Vagina (tissue), 2 donors: Measurements from ENCODE around the gene DDO. TPM values are rescaled to one million over a fixed set of nuclear protein-coding genes. Genes with fewer than 3 reads are reported as not detected.

ENCODE experiments used
- DNase-seq, 2 donors: peaks; one replicate each; pipeline ENCODE4 v3.0.0-alpha.2; 2017; ENCODE audit errors: extremely low spot score in 2 of 2
- H3K27ac ChIP-seq: fragments of 200-600 bp; sonication (generic); one replicate; pipeline ENCODE4 v1.5.1; 2019
- H3K27me3 ChIP-seq: fragments of 200-600 bp; sonication (generic); one replicate; pipeline ENCODE4 v1.5.1; 2019
- H3K36me3 ChIP-seq, 2 donors: fragments of 200-600 bp; sonication (generic); one replicate each; pipeline ENCODE4 v1.5.1; 2017 to 2019
- H3K4me1 ChIP-seq: fragments of 200-600 bp; sonication (generic); one replicate; pipeline ENCODE4 v1.5.1; 2019
- H3K4me3 ChIP-seq, 2 donors: fragments of 200-600 bp; sonication (generic); 1 replicate in 1 of 2; 2 replicates in 1 of 2; pipeline ENCODE4 v1.5.1; 2016 to 2019
- H3K9me3 ChIP-seq: fragments of 200-600 bp; sonication (generic); one replicate; pipeline ENCODE4 v1.5.1; 2019
- POLR2A ChIP-seq, 2 donors: fragments of 450-650 bp; IDR thresholded peaks; one replicate each; pipeline ENCODE4 v1.6.1; 2017; ENCODE audit warnings: antibody characterized with exemption in 2 of 2, mild to moderate bottlenecking in 2 of 2, moderate library complexity in 2 of 2
- POLR2AphosphoS5 ChIP-seq, 2 donors: sonication (generic); formaldehyde crosslinking; IDR thresholded peaks; one replicate each; pipeline ENCODE4 v1.9.0; 2017; ENCODE audit warnings: antibody characterized with exemption in 2 of 2, mild to moderate bottlenecking in 2 of 2, low read depth in 1 of 2; ENCODE audit not compliant: insufficient read depth in 1 of 2
- intact Hi-C: fragments of 100-400 bp; cut with DNase I; formaldehyde crosslinking; loops from one replicate; pipeline ENCODE4 v1.15.1; 2023
- total RNA-seq: library from RNA; depleted of rRNA; stranded (reverse); fragments of >200 nt; gene quantifications from one replicate; pipeline ENCODE4 v1.2.3, GENCODE V29; 2016
- TF ChIP-seq, protein P1 (sequence below), 3 experiments: fragments of 450-650 bp in 2 of 3; fragments of 200-600 bp in 1 of 3; sonication (generic) in 1 of 3; IDR thresholded peaks; one replicate each; pipeline ENCODE4 v1.5.1; 2017 to 2019; ENCODE audit warnings: antibody characterized with exemption in 3 of 3, mild to moderate bottlenecking in 2 of 3, moderate library complexity in 2 of 3

Gene DDO
- total RNA-seq, 1 donor from 2014 or later: not detected

GRCh38 chr6:110357664-110358552, 57.5 kb downstream of the DDO start, which contains the start of gene METTL24:
Gene METTL24 (minus strand): TSS chr6:110358349. CDS start chr6:110358272, 77 bp downstream.
- no peak for DNase-seq
- Histone ChIP-seq H3K9me3 (no peaks in the 10 kb centered on the region), H3K27me3 (no peaks in the 10 kb centered on the region), H3K27ac (peak within 1 kb of the TSS; percentile 90), H3K4me3 (peak within 1 kb of the TSS; percentile 55 to 58), H3K36me3 (no peaks in the 10 kb centered on the region), H3K4me1 (peaks cover 6% of the 10 kb centered on the region)
- intact Hi-C loops: no loop called here
- TF ChIP-seq POLR2A (IDR thresholded peaks at IDR 0.05) (no peak), POLR2AphosphoS5 (IDR thresholded peaks at IDR 0.05; ENCODE audit: insufficient read depth in 1 of 2, low read depth in 1 of 2) (peak in 1 of 2 donors; percentile 31)

GRCh38 chr6:110357298-110357663, 58.1 kb downstream of the DDO start:
- no peaks in the 10 kb centered on the region for H3K27me3 ChIP-seq
- H3K36me3 ChIP-seq: no peaks in the 10 kb centered on the region
- DNase-seq: no peak
- no peaks in the 10 kb centered on the region for H3K9me3 ChIP-seq
- H3K4me1 ChIP-seq: peaks cover 6% of the 10 kb centered on the region
- H3K27ac ChIP-seq: peak overlapping the region; percentile 90
- intact Hi-C loops: no loop called here
- peak overlapping the region; percentile 55 to 58 for H3K4me3 ChIP-seq
- TF ChIP-seq POLR2AphosphoS5 (IDR thresholded peaks at IDR 0.05; ENCODE audit: insufficient read depth in 1 of 2, low read depth in 1 of 2): peak in 1 of 2 donors; percentile 37
- TF ChIP-seq, protein P1, sequence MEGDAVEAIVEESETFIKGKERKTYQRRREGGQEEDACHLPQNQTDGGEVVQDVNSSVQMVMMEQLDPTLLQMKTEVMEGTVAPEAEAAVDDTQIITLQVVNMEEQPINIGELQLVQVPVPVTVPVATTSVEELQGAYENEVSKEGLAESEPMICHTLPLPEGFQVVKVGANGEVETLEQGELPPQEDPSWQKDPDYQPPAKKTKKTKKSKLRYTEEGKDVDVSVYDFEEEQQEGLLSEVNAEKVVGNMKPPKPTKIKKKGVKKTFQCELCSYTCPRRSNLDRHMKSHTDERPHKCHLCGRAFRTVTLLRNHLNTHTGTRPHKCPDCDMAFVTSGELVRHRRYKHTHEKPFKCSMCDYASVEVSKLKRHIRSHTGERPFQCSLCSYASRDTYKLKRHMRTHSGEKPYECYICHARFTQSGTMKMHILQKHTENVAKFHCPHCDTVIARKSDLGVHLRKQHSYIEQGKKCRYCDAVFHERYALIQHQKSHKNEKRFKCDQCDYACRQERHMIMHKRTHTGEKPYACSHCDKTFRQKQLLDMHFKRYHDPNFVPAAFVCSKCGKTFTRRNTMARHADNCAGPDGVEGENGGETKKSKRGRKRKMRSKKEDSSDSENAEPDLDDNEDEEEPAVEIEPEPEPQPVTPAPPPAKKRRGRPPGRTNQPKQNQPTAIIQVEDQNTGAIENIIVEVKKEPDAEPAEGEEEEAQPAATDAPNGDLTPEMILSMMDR (IDR thresholded peaks at IDR 0.05): no peak

DNA sequence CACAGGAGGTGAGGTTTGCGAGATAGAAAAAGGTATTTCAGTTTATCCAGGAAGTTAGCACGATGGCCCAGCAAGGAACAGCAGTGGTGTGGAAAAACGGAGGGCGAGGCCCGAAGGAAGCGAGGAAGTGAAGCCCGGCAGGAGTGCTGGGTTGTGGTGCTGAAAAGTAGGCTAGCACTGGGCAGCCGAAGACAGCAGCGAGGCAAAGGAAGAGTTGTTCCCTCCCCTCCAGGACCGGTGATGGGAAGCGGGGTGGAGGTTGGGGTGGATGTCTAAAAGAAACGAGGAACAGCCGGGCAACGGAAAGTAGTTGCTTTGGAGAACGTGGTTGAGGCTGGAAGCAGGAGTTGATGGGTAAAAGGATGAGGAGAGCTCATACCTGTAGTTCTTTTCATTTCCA, 58.6 kb downstream of the DDO start:
- TF ChIP-seq, protein P1 (IDR thresholded peaks at IDR 0.05): no peak
- TF ChIP-seq POLR2AphosphoS5 (IDR thresholded peaks at IDR 0.05; ENCODE audit: insufficient read depth in 1 of 2, low read depth in 1 of 2) (no peak), POLR2A (IDR thresholded peaks at IDR 0.05) (no peak)
- no peaks in the 10 kb centered on the region for H3K36me3 ChIP-seq
- H3K4me1 ChIP-seq: peaks cover 6% of the 10 kb centered on the region
- peak overlapping the region; percentile 90 for H3K27ac ChIP-seq
- H3K27me3 ChIP-seq: no peaks in the 10 kb centered on the region
- H3K9me3 ChIP-seq: no peaks in the 10 kb centered on the region
- DNase-seq: no peak
- H3K4me3 ChIP-seq: peak overlapping the region; percentile 55 to 58
- intact Hi-C loops: no loop called here

GRCh38 chr6:110355727-110356126, 59.6 kb downstream of the DDO start:
- Histone ChIP-seq H3K27ac (peak overlapping the region; percentile 28), H3K4me1 (peaks cover 6% of the 10 kb centered on the region), H3K36me3 (no peaks in the 10 kb centered on the region), H3K4me3 (peak overlapping the region in 1 of 2 donors; percentile 8), H3K27me3 (no peaks in the 10 kb centered on the region), H3K9me3 (no peaks in the 10 kb centered on the region)
- no peak for TF ChIP-seq POLR2A (IDR thresholded peaks at IDR 0.05)
- TF ChIP-seq, protein P1 (IDR thresholded peaks at IDR 0.05): no peak
- no peak for TF ChIP-seq POLR2AphosphoS5 (IDR thresholded peaks at IDR 0.05; ENCODE audit: insufficient read depth in 1 of 2, low read depth in 1 of 2)
- intact Hi-C loops: no loop called here
- no peak for DNase-seq

GRCh38 chr6:110355022-110355421, 60.4 kb downstream of the DDO start:
- H3K9me3 ChIP-seq: no peaks in the 10 kb centered on the region
- H3K36me3 ChIP-seq: no peaks in the 10 kb centered on the region
- intact Hi-C loops: no loop called here
- TF ChIP-seq POLR2AphosphoS5 (IDR thresholded peaks at IDR 0.05; ENCODE audit: insufficient read depth in 1 of 2, low read depth in 1 of 2): no peak
- no peak for TF ChIP-seq POLR2A (IDR thresholded peaks at IDR 0.05)
- TF ChIP-seq, protein P1 (IDR thresholded peaks at IDR 0.05): no peak
- DNase-seq: no peak
- H3K27me3 ChIP-seq: no peaks in the 10 kb centered on the region
- peak overlapping the region; percentile 28 for H3K27ac ChIP-seq
- no peak overlapping the region for H3K4me3 ChIP-seq
- H3K4me1 ChIP-seq: peaks cover 6% of the 10 kb centered on the region
